NCI-H187 treated with DMSO at 0.1 percent for 48 hours (cell line): ENCODE data around the gene CUL4A.

ENCODE experiments used
- DNase-seq: peaks from one replicate; lab custom pipeline; 2025; lab: John Stamatoyannopoulos, UW

CUL4A gene

GRCh38 chr13:113179374-113180230 lies 29.8 kb upstream of the CUL4A start:
- no peak for DNase-seq

GRCh38 chr13:113182046-113182445 lies 27.4 kb upstream of the CUL4A start:
- DNase-seq, result no peak

GRCh38 chr13:113183450-113184129 lies 25.8 kb upstream of the CUL4A start:
- DNase-seq, result no peak

- DNase-seq, result no peak
These were observed 24.6 kb upstream of the CUL4A start for GRCh38 chr13:113184568-113185440.

- DNase-seq, result no peak
These were observed 23.1 kb upstream of the CUL4A start for GRCh38 chr13:113186061-113186900.

DNA sequence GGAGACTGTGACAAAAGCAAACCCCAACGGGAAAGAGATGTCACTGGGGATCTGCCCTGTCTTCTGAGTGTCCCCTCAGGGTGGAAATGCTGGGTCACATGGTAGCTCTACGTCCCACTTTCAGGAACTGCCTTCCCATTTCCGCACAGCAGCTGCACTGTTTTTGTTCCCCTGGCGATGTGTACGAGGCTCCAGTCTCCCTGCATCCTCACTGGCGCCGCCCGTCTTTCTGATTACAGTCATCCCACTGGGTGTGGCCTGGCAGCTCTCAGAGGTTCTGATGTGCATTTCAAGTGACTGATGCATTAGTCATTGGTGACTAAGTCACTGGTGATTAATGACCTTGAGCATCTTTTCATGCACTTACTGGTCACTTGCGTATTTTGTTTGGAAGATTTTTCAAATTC lies 22.1 kb upstream of the CUL4A start:
- DNase-seq, result no peak

DNA sequence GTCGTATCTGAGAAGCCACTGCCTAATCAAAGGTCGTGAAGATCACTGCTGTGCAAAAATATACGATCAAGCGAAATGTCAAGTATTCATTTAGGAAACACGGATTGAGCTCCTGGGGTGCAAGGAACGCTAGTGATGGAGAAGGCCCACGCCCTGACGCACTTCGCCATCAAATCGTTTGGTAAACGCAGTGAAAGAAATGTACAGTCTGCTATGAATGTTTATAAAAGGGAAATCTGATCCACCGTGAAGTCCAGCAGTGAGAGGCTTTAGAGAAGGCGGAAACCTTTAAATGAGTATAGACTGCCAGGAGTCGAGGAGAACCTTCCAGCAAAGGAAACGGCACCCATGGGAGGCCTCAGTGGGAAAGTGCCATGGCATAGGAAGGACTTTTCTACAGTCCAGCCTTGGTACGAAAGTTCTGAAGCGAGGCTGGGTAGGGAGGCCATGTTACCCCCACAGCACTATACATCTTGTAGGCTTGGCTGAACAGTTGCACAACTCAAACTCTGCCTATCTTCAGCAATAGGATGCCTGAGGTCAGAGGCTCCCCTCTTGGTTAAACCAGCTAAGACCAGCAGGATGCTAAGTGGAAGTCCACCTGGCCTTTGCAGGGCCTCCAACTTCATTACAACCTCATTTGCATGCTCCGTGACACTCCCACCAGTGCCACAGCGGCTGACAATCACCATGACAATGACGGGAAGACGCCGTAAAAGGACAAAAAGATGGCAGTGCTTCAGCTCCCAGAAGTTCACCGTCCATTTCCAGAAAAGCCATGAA lies 21.3 kb upstream of the CUL4A start:
- DNase-seq, result peak; percentile 16

- no peak for DNase-seq
These were observed 19.2 kb upstream of the CUL4A start for GRCh38 chr13:113190181-113190580.

GRCh38 chr13:113192279-113192678 lies 17.1 kb upstream of the CUL4A start:
- DNase-seq, result no peak

DNA sequence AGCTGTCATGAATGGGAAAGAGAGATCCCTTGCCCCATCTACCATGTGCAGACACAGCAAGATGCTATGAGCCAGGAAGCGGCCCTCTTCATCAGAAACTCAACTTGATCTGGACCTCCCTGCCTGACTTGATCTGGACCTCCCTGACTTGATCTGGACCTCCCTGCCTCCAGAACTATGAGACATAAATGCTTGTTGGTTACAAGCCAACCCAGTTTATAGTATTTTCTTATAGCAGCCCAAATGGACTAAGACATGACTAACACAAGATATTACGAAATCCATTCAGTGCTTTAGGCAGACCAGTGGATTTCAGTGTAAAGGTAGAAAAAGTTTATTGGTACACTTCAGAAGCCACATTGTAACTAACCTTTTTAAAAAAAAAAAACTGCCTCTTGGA lies 16.5 kb upstream of the CUL4A start:
- no peak for DNase-seq

DNA sequence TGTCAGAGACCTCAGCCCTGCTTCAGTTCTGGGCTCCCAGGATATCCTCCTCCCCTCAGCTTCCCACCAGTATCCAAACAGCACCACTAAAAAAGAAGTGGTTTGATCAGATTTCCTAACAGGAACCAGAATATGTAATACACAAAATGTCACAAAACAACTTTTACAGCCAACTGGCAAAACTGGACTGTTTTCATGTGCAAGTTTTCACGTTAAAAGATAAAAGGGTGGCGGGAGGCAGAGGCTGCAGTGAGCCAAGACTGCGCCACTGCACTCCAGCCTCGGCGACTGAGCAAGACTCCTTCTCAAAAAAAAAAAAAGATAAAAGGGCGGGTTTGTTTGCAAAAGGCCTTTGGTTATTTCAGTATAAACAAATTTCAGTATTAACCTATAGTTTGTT lies 14.1 kb upstream of the CUL4A start:
- no peak for DNase-seq

DNA sequence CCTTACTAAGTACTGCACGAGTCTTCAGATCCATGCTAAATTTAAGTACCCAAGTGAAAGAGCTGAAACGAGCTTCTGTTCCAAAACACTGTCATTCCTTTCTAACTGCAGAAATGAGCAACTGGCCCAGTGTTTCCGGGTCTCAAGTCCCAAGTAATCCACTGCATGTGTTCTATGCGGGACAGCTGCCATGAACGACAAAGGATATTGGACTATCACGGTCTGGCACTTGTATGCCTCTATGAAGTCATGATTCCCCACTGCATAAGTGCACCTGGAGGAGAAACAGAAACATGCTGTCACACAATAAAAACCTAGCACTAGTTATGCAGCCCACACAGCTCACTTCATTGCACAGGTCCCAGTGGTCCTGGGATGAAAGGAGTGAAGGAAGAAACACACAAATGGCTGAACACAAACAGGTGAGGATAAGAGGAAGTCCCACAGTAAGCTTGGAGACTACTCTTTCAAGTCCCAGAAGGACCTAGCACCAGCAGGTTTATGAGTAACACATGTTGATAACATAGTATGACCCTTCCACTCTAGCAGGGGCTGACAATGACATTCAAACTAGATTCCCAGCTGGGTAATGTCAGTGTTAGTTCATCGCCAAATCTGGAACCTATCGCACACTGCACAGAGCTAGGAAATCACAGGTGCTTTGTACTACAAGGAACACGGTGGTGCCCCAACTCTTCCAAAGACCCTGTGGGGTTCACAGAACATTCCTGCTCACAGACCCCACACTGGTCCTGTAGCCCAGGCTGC lies 12.3 kb upstream of the CUL4A start:
- DNase-seq, result no peak

- DNase-seq, result no peak
These were observed 7.6 kb upstream of the CUL4A start for GRCh38 chr13:113201815-113202214.

- DNase-seq, result no peak
These were observed 6.5 kb upstream of the CUL4A start for GRCh38 chr13:113202912-113203311.

DNA sequence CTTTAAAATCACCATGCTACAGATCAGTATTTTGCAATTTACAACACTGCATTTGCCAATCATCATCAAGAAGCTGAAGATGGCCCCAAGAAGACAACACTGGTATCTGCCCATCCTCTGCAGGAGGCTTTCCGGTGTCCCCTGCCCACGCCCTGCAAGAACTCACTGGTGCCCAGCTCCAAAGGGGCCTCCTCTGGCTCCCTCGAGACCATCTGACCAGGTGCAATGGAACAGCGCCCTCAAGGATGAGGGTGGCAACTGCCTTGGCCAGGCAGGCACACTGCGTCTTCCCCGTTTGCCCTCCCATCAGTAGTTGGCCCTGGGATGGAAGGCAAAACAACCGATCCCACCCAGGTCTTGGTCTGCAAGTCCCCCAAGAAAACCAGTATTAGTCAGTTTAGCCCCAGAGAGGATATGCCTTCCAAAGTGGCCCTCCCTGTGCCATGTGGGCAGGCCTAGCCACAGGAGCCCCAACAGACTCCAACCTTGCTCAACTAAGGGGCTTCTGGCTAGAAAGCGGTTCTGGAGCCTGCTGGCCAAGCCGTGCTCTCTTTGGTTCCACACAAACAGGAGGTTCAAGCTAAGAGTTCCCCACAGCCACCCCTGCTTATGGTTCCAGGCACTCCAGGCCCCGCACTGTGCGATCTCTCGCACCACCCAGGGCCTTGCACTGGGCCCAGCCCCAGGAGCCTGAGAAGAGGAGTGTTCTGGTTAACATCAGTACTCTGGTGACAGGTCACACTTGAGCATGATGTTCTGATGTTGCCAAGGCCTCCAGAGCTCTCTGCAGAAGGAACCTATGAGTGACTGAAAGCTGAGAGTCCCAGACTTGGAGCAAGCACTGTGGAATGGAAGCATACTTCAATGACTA lies 5.7 kb upstream of the CUL4A start:
- DNase-seq, result no peak

- DNase-seq, result no peak
These were observed 5.1 kb upstream of the CUL4A start for GRCh38 chr13:113204378-113204734.

GRCh38 chr13:113205428-113205931 lies 3.9 kb upstream of the CUL4A start:
- DNase-seq, result no peak

- no peak for DNase-seq
These were observed 2.0 kb upstream of the CUL4A start for GRCh38 chr13:113207460-113207859.

DNA sequence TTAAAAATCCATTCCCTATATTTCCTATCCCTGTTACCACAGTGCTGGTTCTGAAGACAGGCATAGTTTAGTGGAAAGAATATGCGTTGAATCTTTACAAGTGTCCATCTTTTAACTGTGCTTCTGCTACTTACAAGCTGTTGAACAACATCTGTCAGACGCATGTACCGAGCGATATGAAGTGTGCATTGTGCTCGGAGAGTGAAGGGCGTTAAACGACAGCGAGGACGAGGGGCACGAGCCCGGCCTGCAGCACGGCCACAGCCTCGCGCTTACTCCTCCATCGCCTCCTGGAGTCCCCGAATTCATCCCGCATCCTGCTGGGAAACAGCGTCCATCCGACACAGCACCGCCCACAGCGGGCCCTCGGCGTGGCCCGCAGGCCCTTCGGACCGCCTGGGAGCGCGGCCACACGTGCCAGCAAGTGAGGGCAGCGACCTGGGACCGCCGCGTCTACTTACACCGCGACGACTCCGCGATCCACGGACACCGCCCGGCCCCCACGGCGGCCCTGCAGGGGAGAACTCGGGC lies 1.5 kb upstream of the CUL4A start:
- DNase-seq, result no peak
